Activated T-cell treated with anti-CD3 and anti-CD28 coated beads for 48 hours (primary cell): Measurements from ENCODE around the gene PIM2.
A peak's percentile ranks its signal among the peaks of the same experiment; 100 is the strongest.

ENCODE experiments used
- DNase-seq: peaks from one replicate; pipeline ENCODE4 v3.0.0-alpha.2; 2020; ENCODE audit warnings: low read depth

Gene PIM2

DNA sequence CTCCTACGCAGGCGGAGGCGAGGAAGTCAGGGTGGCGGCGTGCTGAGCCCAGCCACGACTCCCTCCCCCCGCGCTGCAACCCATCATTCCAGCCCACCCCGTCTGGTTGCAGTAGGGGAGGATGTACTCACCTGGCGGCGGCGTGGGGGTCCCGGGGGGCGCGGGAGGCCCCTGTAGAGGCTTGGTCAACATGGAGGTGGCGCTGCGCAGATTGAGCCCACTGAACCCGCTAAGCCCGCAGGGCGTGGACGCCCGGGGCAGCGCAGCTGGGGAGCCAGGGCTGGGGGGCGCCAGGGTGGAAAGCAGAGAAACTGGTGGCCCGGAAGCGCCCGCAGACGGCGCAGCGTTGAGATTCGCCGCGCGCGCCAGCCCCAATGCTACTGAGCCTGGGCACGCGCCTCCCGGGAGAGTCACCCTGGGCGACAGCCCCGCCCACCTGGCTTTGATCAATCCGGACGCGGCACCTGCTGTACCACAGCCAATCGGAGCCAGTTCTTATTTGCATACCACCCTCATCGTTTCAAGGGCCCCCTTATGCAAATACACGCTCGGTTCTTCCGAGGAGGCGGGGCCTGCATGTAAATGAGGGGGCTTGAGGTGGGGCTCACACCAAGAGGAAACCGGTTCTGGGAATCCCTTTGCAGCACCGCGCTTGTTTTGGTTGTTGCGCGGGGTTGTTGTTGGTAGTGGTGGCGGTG is at the start of gene PIM2:
TSS of gene PIM2 (minus strand) at position 382 of the 698 bp plus-strand sequence. CDS start at position 192, 190 bp downstream.
- DNase-seq, result peak; percentile 81

DNA sequence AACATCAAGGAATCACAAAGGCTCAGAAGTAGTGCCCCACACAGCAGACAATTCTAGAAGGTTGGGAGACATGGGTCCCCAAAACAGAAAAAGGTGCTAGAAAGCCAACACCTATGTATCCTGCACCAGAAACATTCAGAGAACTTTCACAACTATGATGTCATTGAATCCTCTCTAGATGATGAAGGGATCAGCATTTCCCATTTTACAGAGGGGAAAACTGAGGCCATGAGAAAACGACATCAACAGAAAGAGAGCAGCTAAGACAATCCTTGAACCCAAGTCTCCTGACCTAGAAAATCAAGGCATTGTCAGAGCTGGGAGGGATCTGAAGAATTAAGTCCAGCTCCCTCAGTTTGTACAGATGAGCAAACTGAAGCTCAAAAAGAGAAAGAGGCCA is 49.6 kb upstream of the PIM2 start:
- no peak for DNase-seq

DNA sequence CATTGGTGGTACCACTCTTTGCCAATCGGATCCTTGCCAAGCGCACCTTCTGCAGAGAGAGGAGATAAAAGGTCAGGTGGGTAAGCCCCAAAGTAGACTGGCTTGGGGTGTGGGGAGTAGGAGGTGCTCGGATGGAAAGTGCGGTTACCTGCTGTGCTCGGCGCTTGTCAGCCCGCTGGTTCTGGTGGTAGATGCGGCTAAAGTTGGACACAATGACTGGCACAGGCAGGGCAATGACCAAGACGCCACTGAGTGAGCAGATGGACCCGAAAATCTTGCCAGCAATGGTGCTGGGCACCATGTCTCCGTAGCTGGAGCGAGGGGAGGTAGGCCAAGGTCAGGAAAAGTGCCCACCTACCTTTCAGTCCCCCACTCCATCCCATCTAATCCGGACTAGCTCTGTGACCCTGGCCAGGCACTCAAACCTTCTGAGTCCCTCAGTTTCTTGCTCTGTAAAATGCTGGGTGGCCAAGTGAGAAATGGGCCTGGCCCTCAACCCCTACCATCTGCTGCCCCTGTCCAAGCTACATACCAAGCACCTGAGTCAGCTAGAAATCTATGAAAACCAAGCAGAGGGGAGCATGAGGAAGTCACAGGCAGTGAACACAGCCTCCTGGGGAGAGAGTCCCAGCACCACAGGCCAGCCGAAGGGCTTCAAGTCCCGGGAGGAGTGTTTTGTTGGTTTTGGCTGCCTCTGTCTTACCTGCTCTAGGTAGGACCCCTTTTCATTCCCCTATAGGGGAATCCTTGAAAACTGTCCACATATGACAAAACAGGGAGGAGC is 48.2 kb upstream of the PIM2 start:
- no peak for DNase-seq

DNA sequence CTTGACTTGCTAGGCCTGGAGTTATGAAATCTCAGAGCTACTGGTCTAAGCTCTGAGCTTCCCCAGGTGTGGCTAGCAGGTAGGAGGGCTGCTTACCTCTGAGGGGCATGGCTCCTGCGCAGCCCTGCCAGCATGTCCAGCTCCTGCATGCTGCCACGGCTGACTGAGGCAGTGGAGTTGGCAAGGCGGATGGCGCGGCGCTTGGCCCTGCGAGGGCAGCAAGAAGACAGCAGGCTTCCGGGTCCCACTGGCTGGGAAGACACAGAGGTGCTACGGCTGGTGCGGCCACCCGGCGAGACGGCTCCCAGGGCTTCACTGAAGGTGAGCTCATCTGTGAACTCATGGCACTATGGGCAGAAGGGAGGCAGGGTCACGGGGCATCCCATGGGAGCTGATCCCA is 47.1 kb upstream of the PIM2 start:
- no peak for DNase-seq

- no peak for DNase-seq
Measured at GRCh38 chrX:48961585-48962091, 42.8 kb upstream of the PIM2 start.

- no peak for DNase-seq
Measured at GRCh38 chrX:48960291-48960690, 41.5 kb upstream of the PIM2 start.

DNA sequence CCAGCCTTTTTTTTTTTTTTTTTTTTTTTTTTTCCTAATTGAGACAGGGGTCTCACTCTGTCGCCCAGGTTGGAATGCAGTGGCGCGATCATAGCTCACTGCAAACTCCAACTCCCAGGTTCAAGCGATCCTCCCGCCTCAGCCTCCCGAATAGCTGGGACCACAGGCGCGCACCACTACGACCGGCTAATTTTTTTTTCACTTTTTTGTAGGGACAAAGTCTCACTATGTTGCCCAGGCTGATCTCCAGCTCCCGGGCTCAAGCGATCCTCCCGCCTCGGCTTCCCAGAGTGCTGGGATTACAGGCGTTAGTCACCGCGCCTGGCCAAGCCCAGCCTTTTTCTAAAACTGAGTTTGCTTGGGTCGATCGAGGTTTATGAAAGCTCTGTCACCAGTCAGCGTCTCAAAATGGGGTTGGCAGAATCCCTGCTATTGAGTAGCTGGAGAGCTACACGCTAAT is 39.8 kb upstream of the PIM2 start:
- DNase-seq, result no peak

- peak; percentile 88 for DNase-seq
Measured at GRCh38 chrX:48957827-48958634, 39.2 kb upstream of the PIM2 start.

- DNase-seq, result peak; percentile 66
Measured at GRCh38 chrX:48957477-48957826, 38.6 kb upstream of the PIM2 start, which contains the start of gene OTUD5. Gene OTUD5 (minus strand): TSS chrX:48957607. CDS start chrX:48957570, 37 bp downstream.

GRCh38 chrX:48956728-48957414 is 38.0 kb upstream of the PIM2 start:
- DNase-seq, result no peak

- DNase-seq, result no peak
Measured at GRCh38 chrX:48948589-48948988, 29.8 kb upstream of the PIM2 start.

GRCh38 chrX:48945517-48946348 is 26.9 kb upstream of the PIM2 start:
- DNase-seq, result no peak

- no peak for DNase-seq
Measured at GRCh38 chrX:48942895-48943294, 24.1 kb upstream of the PIM2 start.

DNA sequence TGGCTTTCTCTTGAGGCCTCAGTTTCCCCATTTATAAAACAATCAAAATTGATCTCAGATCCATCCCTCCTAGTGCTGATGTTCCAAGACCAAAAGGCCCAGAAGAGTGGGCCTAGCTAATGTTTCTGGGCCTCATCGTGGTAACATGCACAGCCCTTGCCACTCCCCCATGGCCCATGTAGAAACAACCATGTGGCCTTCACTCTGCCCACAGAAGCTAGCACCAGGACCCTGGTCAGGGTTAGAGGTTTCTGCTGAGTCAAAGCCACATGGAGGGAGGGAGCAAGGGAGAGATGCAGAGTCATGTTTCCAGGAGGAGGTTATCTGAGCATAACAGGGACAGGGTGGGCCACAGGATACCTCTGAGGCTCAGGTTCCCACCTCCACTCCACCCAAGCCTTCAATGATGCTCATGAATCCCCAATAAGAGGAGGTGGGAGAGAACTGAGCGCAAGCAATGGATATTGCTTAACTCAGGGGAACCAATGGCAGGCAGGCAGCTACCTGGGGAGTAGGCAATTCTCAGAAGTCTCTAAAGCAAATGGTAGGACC is 21.7 kb upstream of the PIM2 start:
- no peak for DNase-seq

DNA sequence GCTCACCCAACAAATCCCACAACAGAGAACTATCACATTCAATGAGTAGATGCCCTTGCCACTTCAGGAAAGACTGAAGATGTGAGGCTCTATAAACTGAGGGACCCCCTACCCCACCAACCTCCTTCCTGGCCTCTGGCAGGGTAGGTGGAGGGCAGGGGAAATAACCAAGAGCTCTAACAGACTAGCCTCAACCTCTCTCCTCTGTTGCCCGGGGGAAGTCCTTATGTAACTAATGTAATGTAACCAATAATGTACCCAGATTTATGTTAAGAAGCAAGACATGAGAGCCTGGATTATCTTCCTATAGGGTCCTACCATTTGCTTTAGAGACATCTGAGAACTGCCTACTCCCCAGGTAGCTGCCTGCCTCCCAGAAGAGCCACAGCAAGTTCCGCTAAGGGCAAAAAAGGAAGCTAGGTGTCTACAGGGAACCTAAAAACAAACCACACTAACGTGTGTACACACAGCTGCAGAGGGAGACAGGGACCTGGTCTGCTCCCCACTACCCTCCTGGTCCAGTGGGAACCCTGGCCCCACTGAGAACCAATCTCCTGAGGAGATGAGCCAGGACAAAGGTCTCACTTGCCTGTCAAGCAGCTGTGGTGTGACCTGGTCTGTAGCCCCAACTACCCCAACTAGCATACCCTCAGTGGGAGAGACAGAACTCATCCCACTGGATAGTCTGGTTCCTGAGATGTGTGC is 20.9 kb upstream of the PIM2 start:
- no peak for DNase-seq

GRCh38 chrX:48938721-48939425 is 20.0 kb upstream of the PIM2 start:
- DNase-seq, result peak; percentile 64

DNA sequence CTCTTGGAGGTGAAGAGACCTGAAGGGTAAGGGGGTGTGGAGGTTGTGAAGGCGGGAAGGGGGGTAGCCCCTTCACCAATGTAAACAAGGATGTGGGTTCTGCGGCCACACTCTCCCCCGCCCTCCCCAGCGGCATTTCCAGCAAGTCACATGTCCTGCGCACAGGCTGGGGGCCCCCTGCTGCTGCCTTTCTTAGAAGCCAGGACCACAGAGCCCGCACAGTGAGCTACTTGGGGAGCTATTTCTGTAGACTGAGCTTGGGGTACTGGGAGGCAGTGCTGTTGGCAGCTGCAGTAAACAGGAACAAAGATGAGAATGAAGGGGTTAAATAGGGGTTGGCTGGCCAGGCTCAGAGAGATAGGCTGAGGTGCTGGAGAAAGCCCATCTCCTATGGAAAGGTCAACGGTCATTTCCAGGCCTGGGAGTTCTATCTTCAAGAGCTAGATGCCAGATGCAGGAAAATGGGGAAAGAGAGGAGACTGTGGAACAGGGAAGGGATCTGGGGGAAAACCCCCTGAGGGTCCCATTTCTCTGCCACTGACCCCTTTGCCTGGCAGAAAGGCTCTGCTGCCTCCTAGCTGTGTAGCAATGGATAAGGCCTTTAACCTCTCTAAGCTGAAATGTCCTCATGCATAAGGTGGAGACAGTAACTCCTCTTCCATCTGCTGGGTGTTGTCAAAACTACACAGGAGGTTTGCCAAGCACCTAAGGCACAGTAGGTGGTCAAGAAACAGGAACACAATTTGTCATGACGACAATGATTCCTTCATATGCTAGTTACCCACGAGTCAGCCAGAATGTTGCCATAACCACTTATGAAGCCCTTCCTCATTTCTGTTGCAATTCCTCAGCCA is 18.5 kb upstream of the PIM2 start:
- DNase-seq, result peak; percentile 80

DNA sequence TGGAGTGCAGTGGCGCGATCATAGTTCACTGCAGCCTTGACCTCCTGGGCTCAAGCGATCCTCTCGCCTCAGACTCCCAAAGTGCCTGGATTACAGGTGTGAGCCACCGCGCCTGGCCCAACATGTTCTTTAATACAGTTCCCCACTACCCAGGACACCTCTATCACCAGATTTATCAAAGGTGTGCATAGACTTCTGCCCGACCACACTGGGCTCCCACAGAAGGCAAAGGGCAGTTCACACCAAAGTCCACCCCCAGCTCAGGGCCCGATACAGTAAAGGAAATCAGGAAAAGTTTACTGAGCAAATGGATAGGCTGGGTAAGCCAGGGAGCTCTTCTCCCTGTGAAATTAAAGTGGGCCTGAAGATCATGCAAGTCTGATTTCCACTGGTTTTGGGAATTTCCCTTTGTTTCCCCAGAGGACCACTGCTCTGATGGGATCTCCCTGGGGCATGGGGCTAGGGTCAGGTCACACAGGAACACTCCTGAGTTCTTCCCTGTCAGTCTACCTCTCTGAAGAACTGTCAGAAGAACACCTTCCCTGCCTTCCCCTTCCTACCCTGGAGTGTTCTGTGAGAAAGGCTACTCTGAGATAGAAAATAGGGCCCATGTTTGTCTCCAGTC is 17.7 kb upstream of the PIM2 start:
- no peak for DNase-seq
